Measurements from ENCODE around the gene SUDS3.

- no peak for TF ChIP-seq EZH2 (IDR thresholded peaks at IDR 0.05; ENCODE audit: low read depth)
- TF ChIP-seq, protein P1, sequence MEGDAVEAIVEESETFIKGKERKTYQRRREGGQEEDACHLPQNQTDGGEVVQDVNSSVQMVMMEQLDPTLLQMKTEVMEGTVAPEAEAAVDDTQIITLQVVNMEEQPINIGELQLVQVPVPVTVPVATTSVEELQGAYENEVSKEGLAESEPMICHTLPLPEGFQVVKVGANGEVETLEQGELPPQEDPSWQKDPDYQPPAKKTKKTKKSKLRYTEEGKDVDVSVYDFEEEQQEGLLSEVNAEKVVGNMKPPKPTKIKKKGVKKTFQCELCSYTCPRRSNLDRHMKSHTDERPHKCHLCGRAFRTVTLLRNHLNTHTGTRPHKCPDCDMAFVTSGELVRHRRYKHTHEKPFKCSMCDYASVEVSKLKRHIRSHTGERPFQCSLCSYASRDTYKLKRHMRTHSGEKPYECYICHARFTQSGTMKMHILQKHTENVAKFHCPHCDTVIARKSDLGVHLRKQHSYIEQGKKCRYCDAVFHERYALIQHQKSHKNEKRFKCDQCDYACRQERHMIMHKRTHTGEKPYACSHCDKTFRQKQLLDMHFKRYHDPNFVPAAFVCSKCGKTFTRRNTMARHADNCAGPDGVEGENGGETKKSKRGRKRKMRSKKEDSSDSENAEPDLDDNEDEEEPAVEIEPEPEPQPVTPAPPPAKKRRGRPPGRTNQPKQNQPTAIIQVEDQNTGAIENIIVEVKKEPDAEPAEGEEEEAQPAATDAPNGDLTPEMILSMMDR (conservative IDR thresholded peaks at IDR 0.05), result no peak
Observed at GRCh38 chr12:118375348-118375747, 1.0 kb upstream of the SUDS3 start.

Measured in PC-9 (cell line).